Activated CD8-positive, alpha-beta T cell treated with anti-CD3 and anti-CD28 coated beads for 36 hours (primary cell): ENCODE data around the gene PSIP1. TPM values are rescaled to one million over a fixed set of nuclear protein-coding genes. Genes with fewer than 3 reads are reported as not detected.
A peak's percentile ranks its signal among the peaks of the same experiment; 100 is the strongest.

ENCODE experiments used
- ATAC-seq: fragments of 200-7000 bp; cut with Tn5 transposase; one replicate; pipeline ENCODE4 v1.10.0; 2021; ENCODE audit warnings: mild to moderate bottlenecking, moderate library complexity
- CTCF ChIA-PET: fragments of 350-600 bp; sonication (Branson Sonifier 250); formaldehyde crosslinking; loops from one replicate; lab custom pipeline; 2021; ENCODE audit warnings: antibody characterized with exemption; lab: Charles Lee
- POLR2A ChIA-PET: fragments of 350-600 bp; sonication (Branson Sonifier 250); formaldehyde crosslinking; loops from one replicate; lab custom pipeline; 2021; ENCODE audit warnings: antibody characterized with exemption; lab: Charles Lee
- DNase-seq: peaks from one replicate; pipeline ENCODE4 v3.0.0-alpha.2; 2020
- H3K27ac Mint-ChIP-seq: one replicate; pipeline ENCODE4 v1.8.0; 2021; ENCODE audit warnings: mild to moderate bottlenecking, mixed read lengths
- H3K27me3 Mint-ChIP-seq: one replicate; pipeline ENCODE4 v1.8.0; 2021; ENCODE audit warnings: mixed read lengths
- H3K36me3 Mint-ChIP-seq: one replicate; pipeline ENCODE4 v1.8.0; 2021; ENCODE audit warnings: low read depth, mixed read lengths
- H3K4me1 Mint-ChIP-seq: one replicate; pipeline ENCODE4 v1.8.0; 2021; ENCODE audit warnings: low read depth, mixed read lengths
- H3K4me3 Mint-ChIP-seq: one replicate; pipeline ENCODE4 v1.8.0; 2021; ENCODE audit warnings: mild to moderate bottlenecking, moderate library complexity, mixed read lengths
- H3K9me3 Mint-ChIP-seq: one replicate; pipeline ENCODE4 v1.8.0; 2021; ENCODE audit warnings: mixed read lengths
- intact Hi-C: fragments of 100-400 bp; cut with micrococcal nuclease; formaldehyde crosslinking; loops from one replicate; pipeline ENCODE4 v1.10.0; 2022
- total RNA-seq, 2 experiments: library from RNA; stranded (reverse); gene quantifications; one replicate each; pipeline ENCODE4 v1.2.3, GENCODE V29; 2021
- TF ChIP-seq, protein P1 (sequence below): fragments of 200-600 bp; IDR thresholded peaks from one replicate; pipeline ENCODE4 v1.8.0; 2022; ENCODE audit warnings: antibody characterized with exemption, mild to moderate bottlenecking

PSIP1 gene
- total RNA-seq, 2 experiments from 2014 or later: 123 to 132 TPM

DNA sequence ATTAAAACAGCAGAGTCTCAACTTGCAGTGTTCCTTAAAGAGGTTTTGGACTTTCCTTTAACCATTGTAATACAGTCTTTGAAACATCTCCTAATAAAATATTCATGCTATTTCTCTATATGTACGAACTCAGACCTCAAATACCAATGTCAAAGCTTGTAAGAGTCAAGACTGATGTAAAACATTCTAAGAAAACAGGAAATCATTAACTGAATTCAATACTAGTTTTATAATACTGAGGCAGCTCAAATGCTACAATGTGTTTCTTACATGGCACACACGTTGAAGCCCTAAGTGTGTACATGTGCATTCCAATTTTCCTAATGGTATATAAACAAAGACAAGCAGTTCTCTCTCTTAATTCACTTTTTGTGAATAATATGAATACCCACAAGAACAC, 11.6 kb downstream of the PSIP1 start:
- Mint-ChIP-seq H3K27ac (peak overlapping the region; percentile 81), H3K4me3 (peak overlapping the region; percentile 24), H3K9me3 (no peaks in the 10 kb centered on the region), H3K27me3 (no peaks in the 10 kb centered on the region), H3K36me3 (peaks cover 57% of the 10 kb centered on the region), H3K4me1 (peaks cover 72% of the 10 kb centered on the region)
- POLR2A ChIA-PET: interaction anchor here (1.0 to 5.3 kb wide), 2 partner anchors 10 to 11 kb away, joined by 4 to 31 read pairs; partner anchors contain the start of gene PSIP1
- intact Hi-C loops: no loop called here
- no peak for DNase-seq
- TF ChIP-seq, protein P1, sequence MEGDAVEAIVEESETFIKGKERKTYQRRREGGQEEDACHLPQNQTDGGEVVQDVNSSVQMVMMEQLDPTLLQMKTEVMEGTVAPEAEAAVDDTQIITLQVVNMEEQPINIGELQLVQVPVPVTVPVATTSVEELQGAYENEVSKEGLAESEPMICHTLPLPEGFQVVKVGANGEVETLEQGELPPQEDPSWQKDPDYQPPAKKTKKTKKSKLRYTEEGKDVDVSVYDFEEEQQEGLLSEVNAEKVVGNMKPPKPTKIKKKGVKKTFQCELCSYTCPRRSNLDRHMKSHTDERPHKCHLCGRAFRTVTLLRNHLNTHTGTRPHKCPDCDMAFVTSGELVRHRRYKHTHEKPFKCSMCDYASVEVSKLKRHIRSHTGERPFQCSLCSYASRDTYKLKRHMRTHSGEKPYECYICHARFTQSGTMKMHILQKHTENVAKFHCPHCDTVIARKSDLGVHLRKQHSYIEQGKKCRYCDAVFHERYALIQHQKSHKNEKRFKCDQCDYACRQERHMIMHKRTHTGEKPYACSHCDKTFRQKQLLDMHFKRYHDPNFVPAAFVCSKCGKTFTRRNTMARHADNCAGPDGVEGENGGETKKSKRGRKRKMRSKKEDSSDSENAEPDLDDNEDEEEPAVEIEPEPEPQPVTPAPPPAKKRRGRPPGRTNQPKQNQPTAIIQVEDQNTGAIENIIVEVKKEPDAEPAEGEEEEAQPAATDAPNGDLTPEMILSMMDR: no peak
- ATAC-seq: no peak
- CTCF ChIA-PET: interaction anchor here (1.0 to 1.9 kb wide), 2 partner anchors 12 to 14 kb away, joined by 3 to 6 read pairs; partner anchors contain the start of gene PSIP1

DNA sequence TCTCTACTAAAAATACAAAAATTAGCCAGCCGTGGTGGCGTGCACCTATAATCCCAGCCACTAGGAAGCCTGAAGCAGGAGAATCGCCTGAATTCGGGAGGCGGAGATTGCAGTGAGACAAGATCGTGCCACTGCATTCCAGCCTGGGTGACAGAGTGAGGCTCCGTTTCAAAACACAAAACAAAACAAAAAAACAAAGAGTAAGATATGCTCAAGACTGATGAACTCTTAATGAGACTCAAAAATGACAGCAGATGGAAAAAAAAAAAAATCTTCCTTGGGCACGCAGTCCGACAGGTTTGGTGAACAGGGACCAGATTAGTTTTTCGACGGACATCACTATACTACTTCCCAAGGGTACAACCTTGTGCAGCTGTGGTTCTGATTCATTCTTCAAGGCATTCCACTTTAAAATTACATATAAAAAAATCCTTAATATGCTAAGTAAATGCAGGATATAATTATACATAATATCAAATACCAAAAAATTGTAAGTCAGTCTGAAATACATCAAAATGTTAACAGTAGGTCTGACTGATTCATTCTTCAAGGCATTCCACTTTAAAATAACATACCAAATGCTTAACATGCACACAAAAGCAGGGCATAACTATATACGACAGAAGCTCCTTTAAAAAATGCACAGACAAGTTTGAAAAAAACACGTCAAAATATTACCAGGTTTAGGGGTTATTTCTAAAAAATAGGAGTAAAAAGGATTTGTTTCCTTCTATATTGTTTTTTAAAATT, 12.3 kb downstream of the PSIP1 start:
- peaks cover 71% of the 10 kb centered on the region for H3K4me1 Mint-ChIP-seq
- peaks cover 2% of the 10 kb centered on the region for H3K9me3 Mint-ChIP-seq
- H3K4me3 Mint-ChIP-seq: no peak overlapping the region
- H3K27me3 Mint-ChIP-seq: no peaks in the 10 kb centered on the region
- ATAC-seq (no peak), DNase-seq (no peak)
- H3K27ac Mint-ChIP-seq: peak overlapping the region; percentile 81
- POLR2A ChIA-PET: interaction anchor here (1.0 to 5.3 kb wide), 2 partner anchors 9 to 12 kb away, joined by 4 to 31 read pairs; partner anchors contain the start of gene PSIP1
- TF ChIP-seq, protein P1: no peak
- H3K36me3 Mint-ChIP-seq: peaks cover 58% of the 10 kb centered on the region
- intact Hi-C loops: no loop called here
- CTCF ChIA-PET: interaction anchor here (1.0 to 1.9 kb wide), 3 partner anchors 12 to 76 kb away, joined by 3 to 6 read pairs (median 3); partner anchors contain the start of genes PSIP1 and SNAPC3

DNA sequence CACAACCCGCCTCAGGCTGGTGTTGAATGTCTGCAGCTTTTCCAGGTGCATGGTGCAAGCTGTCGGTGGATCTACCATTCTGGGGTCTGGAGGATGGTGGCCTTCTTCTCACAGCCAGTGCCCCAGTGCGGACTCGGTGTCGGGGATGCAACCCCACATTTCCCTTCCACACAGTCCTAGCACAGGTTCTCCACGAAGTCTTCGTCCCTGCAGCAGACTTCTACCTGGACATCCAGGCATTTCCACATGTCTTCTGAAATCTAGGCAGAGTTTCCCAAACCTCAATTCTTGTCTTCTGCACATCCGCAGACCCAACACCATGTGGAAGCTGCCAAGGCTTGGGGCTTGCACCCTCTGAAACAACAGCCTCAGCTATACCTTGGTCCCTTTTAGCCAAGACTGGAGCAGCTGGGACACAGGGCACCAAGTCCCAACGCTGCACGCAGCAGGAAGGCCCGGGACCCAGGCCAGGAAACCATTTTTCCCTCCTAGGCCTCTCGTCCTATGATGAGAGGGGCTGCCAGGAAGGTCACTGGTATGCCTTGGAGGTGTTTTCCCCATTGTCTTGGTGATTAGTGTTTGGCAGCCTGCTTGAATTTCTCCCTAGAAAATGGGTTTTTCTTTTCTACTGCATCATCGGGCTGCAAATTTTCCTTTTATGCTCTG, 18.2 kb downstream of the PSIP1 start:
- Mint-ChIP-seq H3K4me3 (no peak overlapping the region), H3K36me3 (peaks cover 54% of the 10 kb centered on the region), H3K9me3 (peaks cover 9% of the 10 kb centered on the region), H3K27ac (peak overlapping the region; percentile 50), H3K27me3 (no peaks in the 10 kb centered on the region), H3K4me1 (peaks cover 50% of the 10 kb centered on the region)
- ChIA-PET CTCF (interaction anchor here (0.7 kb wide), 1 partner anchor 40 kb away, joined by 3 read pairs; no protein-coding TSS in a partner anchor), POLR2A (no interaction called here)
- TF ChIP-seq, protein P1: no peak
- no peak for ATAC-seq
- intact Hi-C loops: no loop called here
- no peak for DNase-seq

DNA sequence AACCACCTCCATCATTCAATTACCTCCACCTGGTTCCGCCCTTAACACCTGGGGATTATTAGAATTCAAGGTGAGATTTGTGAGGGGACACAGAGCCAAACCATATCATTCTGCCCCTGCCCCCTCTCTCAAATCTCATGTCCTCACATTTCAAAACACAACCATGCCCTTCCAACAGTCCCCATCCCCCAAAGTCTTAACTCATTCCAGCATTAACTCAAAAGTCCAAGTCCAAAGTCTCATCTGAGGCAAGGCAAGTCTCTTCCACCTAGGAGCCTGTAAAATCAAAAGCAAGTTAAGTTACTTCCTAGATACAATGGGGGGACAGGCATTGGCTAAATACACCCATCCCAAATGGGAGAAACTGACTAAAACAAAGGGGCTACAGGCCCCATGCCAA, 18.8 kb downstream of the PSIP1 start:
- Mint-ChIP-seq H3K9me3 (peaks cover 9% of the 10 kb centered on the region), H3K4me1 (peaks cover 47% of the 10 kb centered on the region), H3K36me3 (peaks cover 52% of the 10 kb centered on the region), H3K27ac (peak overlapping the region; percentile 73), H3K4me3 (no peak overlapping the region), H3K27me3 (no peaks in the 10 kb centered on the region)
- DNase-seq: no peak
- CTCF ChIA-PET: interaction anchor here (0.7 kb wide), 1 partner anchor 41 kb away, joined by 3 read pairs; no protein-coding TSS in a partner anchor
- TF ChIP-seq, protein P1: no peak
- POLR2A ChIA-PET: no interaction called here
- intact Hi-C loops: no loop called here
- ATAC-seq: no peak
